GM19372 (cell line): ENCODE measurements around the gene RPS6KA6.

Experiments used
- ATAC-seq: cut with Tn5 transposase; IDR thresholded peaks from one replicate; pipeline ENCODE4 v1.9.1; 2021; ENCODE audit warnings: mild to moderate bottlenecking, low read depth, moderate library complexity; ENCODE audit not compliant: unreplicated experiment

Gene RPS6KA6

DNA sequence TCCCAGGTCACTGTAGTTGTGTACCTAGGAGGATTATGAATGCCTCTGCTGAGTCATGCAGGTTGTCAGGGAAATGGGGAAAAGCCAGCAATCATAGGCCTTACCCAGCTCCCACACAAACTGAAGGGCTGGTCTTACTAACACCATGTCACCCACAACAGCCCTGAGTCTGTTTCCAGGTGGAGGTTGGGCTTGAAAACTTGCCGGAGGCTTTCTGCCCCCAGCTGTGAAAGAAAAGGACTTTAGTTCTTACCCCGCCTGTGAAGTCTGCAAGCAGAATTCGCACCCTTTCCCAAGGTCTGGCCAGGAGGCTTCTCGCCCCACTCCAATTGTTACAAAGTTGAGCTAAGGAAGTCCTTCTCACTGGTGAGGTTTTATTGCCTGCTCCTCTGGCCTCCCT lies 143.9 kb downstream of the RPS6KA6 start:
- no peak for ATAC-seq
